C4-2B (cell line): ENCODE results near the gene HES2.

Source experiments
- CTCF ChIP-seq: fragments of 450-650 bp; conservative IDR thresholded peaks from 2 replicates; pipeline ENCODE4 v1.5.1; 2017; ENCODE audit warnings: mild to moderate bottlenecking
- ZFX ChIP-seq: fragments of 450-650 bp; IDR thresholded peaks from 2 replicates; pipeline ENCODE4 v1.6.1; 2017

- TF ChIP-seq CTCF (no peak), ZFX (no peak)
Measured at GRCh38 chr1:6426277-6426971, 6.7 kb upstream of the HES2 start.
